Keratinocyte (primary cell): ENCODE results near the gene TRAF2. TPM values are rescaled to one million over a fixed set of nuclear protein-coding genes. Genes with fewer than 3 reads are reported as not detected.

Source experiments
- DNase-seq: peaks from one replicate; pipeline ENCODE4 v3.0.0-alpha.2; 2011; ENCODE audit warnings: low read depth, missing footprints, low spot score
- FAIRE-seq: peaks from 2 replicates; lab custom pipeline; 2011; peaks lifted over from hg19 to GRCh38; lab: Jason Lieb, UNC
- H2AFZ ChIP-seq: 2 replicates; pipeline ENCODE4 v1.6.0; 2012; ENCODE audit warnings: low read length, control low read depth, inconsistent platforms; ENCODE audit not compliant: control insufficient read depth
- H3K27ac ChIP-seq: 2 replicates; pipeline ENCODE4 v1.5.1; 2011; ENCODE audit warnings: low read length; ENCODE audit not compliant: control insufficient read depth, insufficient read depth
- H3K27me3 ChIP-seq: 3 replicates; pipeline ENCODE4 v1.6.0; 2011; ENCODE audit warnings: low read length; ENCODE audit not compliant: control insufficient read depth, insufficient read depth; ENCODE audit errors: extremely low read depth
- H3K36me3 ChIP-seq, 2 experiments: 2 replicates in 1 of 2; 3 replicates in 1 of 2; pipeline ENCODE4 v1.5.1; 2011; ENCODE audit warnings: low read length in 2 of 2, mild to moderate bottlenecking in 1 of 2; ENCODE audit not compliant: control insufficient read depth in 2 of 2, insufficient read depth in 2 of 2; ENCODE audit errors: extremely low read depth in 1 of 2
- H3K4me1 ChIP-seq: 3 replicates; pipeline ENCODE4 v1.5.1; 2011; ENCODE audit warnings: low read length; ENCODE audit not compliant: control insufficient read depth, insufficient read depth; ENCODE audit errors: extremely low read depth
- H3K4me2 ChIP-seq: 3 replicates; pipeline ENCODE4 v1.6.0; 2011; ENCODE audit warnings: low read depth, low read length; ENCODE audit not compliant: control insufficient read depth, insufficient read depth; ENCODE audit errors: extremely low read depth
- H3K4me3 ChIP-seq, 3 experiments: fragments of 200-600 bp in 1 of 3; sonication (generic) in 1 of 3; 2 replicates in 2 of 3; 3 replicates in 1 of 3; pipeline ENCODE4 v1.5.1; 2011 to 2016; ENCODE audit warnings: low read length in 3 of 3, mild to moderate bottlenecking in 3 of 3, control low read depth in 2 of 3, inconsistent platforms in 1 of 3, low read depth in 1 of 3, mixed read lengths in 1 of 3, mixed run types in 1 of 3, moderate library complexity in 1 of 3; ENCODE audit not compliant: control insufficient read depth in 2 of 3, insufficient read depth in 2 of 3; ENCODE audit errors: extremely low read depth in 1 of 3
- H3K79me2 ChIP-seq: 2 replicates; pipeline ENCODE4 v1.6.0; 2012; ENCODE audit warnings: low read length; ENCODE audit not compliant: control insufficient read depth, insufficient read depth
- H3K9ac ChIP-seq: 3 replicates; pipeline ENCODE4 v1.6.0; 2011; ENCODE audit warnings: low read length; ENCODE audit not compliant: control insufficient read depth, insufficient read depth; ENCODE audit errors: extremely low read depth
- H3K9me1 ChIP-seq: 3 replicates; pipeline ENCODE4 v1.6.0; 2011; ENCODE audit warnings: low read length; ENCODE audit not compliant: control insufficient read depth, insufficient read depth; ENCODE audit errors: extremely low read depth
- H3K9me3 ChIP-seq: 2 replicates; pipeline ENCODE4 v1.5.1; 2012; ENCODE audit warnings: low read depth, low read length; ENCODE audit not compliant: control insufficient read depth
- H4K20me1 ChIP-seq: 3 replicates; pipeline ENCODE4 v1.6.0; 2011; ENCODE audit warnings: low read length; ENCODE audit not compliant: control insufficient read depth, insufficient read depth; ENCODE audit errors: extremely low read depth
- CTCF ChIP-seq, 3 experiments: IDR thresholded peaks in 1 of 3; conservative IDR thresholded peaks in 1 of 3; optimal IDR thresholded peaks in 1 of 3; 2 replicates in 2 of 3; 3 replicates in 1 of 3; pipeline versions ENCODE3 to v1.5.1; 2011; ENCODE audit warnings: low read length in 3 of 3, mild to moderate bottlenecking in 3 of 3, moderate library complexity in 2 of 3, control low read depth in 1 of 3, inconsistent platforms in 1 of 3; ENCODE audit not compliant: insufficient read depth in 2 of 3; ENCODE audit errors: extremely low read depth in 1 of 3
- EZH2 ChIP-seq: IDR thresholded peaks from one replicate; pipeline ENCODE4 v1.6.1; 2012; ENCODE audit warnings: inconsistent platforms, mild to moderate bottlenecking, low read length, moderate library complexity
- dilution Hi-C: fragments of 300-500 bp; cut with MboI; formaldehyde crosslinking; loops from one replicate; pipeline ENCODE4 v1.7.0; 2020; ENCODE audit warnings: low sequenced_read_pairs; ENCODE audit not compliant: extremely low pct_ligation_motif_present
- polyA plus RNA-seq, 5 experiments: library from polyadenylated mRNA; depleted of rRNA in 3 of 5; stranded (reverse) in 3 of 5; stranded (forward) in 1 of 5; unstranded in 1 of 5; fragments of >200 nt; gene quantifications; 1 replicate in 1 of 5; 2 replicates in 3 of 5; 3 replicates in 1 of 5; pipeline versions ENCODE4 v1.2.1 to v1.2.3, GENCODE V29; 2011 to 2012; ENCODE audit warnings: missing spikeins in 2 of 5, low read depth in 1 of 5, low replicate concordance in 1 of 5

TRAF2 gene
- polyA plus RNA-seq, 1 donor (not counting 4 experiments of a cell fraction or from before 2014, with no cell fraction given) = 9.9 TPM

- no peak for FAIRE-seq
- Histone ChIP-seq H3K36me3 (peaks cover 18 to 28% of the 10 kb centered on the region in 2 experiments), H3K4me1 (no peaks in the 10 kb centered on the region), H3K4me2 (no peak overlapping the region), H3K9me3 (no peaks in the 10 kb centered on the region), H3K4me3 (no peak overlapping the region), H3K9ac (no peak overlapping the region), H3K9me1 (no peaks in the 10 kb centered on the region), H3K79me2 (peaks cover 12% of the 10 kb centered on the region), H2AFZ (no peak overlapping the region), H3K27me3 (no peaks in the 10 kb centered on the region), H3K27ac (no peak overlapping the region), H4K20me1 (no peaks in the 10 kb centered on the region)
- TF ChIP-seq CTCF (optimal IDR thresholded peaks at IDR 0.05 in 1 of 3, IDR thresholded peaks at IDR 0.05 in 1 of 3, conservative IDR thresholded peaks at IDR 0.05 in 1 of 3; ENCODE audit: extremely low read depth in 1 of 3, insufficient read depth in 2 of 3, low read length in 3 of 3) = no peak
- no peak for TF ChIP-seq EZH2
- dilution Hi-C loops = loop anchor here (25.0 kb wide), 1 partner anchor 125 kb away; the partner anchor contains the start of gene RABL6
- DNase-seq = no peak
These were observed 51.1 kb downstream of the TRAF2 start for GRCh38 chr9:136937186-136938001.

GRCh38 chr9:136939431-136939995 lies 53.2 kb downstream of the TRAF2 start:
- Histone ChIP-seq H3K79me2 (peaks cover 31% of the 10 kb centered on the region), H4K20me1 (no peaks in the 10 kb centered on the region), H3K27ac (no peak overlapping the region), H3K4me2 (no peak overlapping the region), H3K4me1 (peaks cover 5% of the 10 kb centered on the region), H3K36me3 (peaks cover 18 to 29% of the 10 kb centered on the region in 2 experiments), H3K27me3 (no peaks in the 10 kb centered on the region), H2AFZ (no peak overlapping the region), H3K9me1 (no peaks in the 10 kb centered on the region), H3K9ac (no peak overlapping the region), H3K4me3 (no peak overlapping the region), H3K9me3 (no peaks in the 10 kb centered on the region)
- DNase-seq = no peak
- TF ChIP-seq CTCF (optimal IDR thresholded peaks at IDR 0.05 in 1 of 3, IDR thresholded peaks at IDR 0.05 in 1 of 3, conservative IDR thresholded peaks at IDR 0.05 in 1 of 3; ENCODE audit: extremely low read depth in 1 of 3, insufficient read depth in 2 of 3, low read length in 3 of 3) = no peak
- no peak for FAIRE-seq
- dilution Hi-C loops = loop anchor here (25.0 kb wide), 1 partner anchor 127 kb away; the partner anchor contains the start of gene RABL6
